ENCODE data around the gene DYRK1B. TPM values are rescaled to one million over a fixed set of nuclear protein-coding genes. Genes with fewer than 3 reads are reported as not detected.

The DYRK1B gene
- total and polyA plus RNA-seq, 2 donors (not counting 1 experiment from before 2014, with no cell fraction given): 26.1 to 36.6 TPM

GRCh38 chr19:39838569-39838968 is 4.6 kb upstream of the DYRK1B start:
- ATAC-seq (ENCODE audit: low read depth): no peak
- no peaks in the 10 kb centered on the region for H3K9me3 Mint-ChIP-seq (ENCODE audit: insufficient read depth)

GRCh38 chr19:39837978-39838377 is 4.0 kb upstream of the DYRK1B start:
- Mint-ChIP-seq H3K27me3 (no peaks in the 10 kb centered on the region), H3K27ac (no peak overlapping the region), H3K9me3 (ENCODE audit: insufficient read depth) (no peaks in the 10 kb centered on the region), H3K4me1 (peaks cover 22% of the 10 kb centered on the region), H3K4me3 (no peak overlapping the region)
- H3K4me3 ChIP-seq (ENCODE audit: control extremely low read depth in 1 of 5, extremely low read depth in 1 of 5, insufficient read depth in 1 of 5, low read depth in 2 of 5, low read length in 4 of 5): no peak overlapping the region
- H3K27ac ChIP-seq (ENCODE audit: low read length in 2 of 2): no peak overlapping the region
- ChIA-PET POLR2A (no interaction called here), CTCF (no interaction called here)
- H3K27me3 ChIP-seq (replicated peaks in 1 of 4; ENCODE audit: control extremely low read depth in 1 of 4, control insufficient read depth in 3 of 4, insufficient read depth in 4 of 4, low read length in 3 of 4): no peaks in the 10 kb centered on the region
- ATAC-seq (ENCODE audit: low read depth) (no peak), DNase-seq (no peak)
- peaks cover 52% of the 10 kb centered on the region for H3K79me2 ChIP-seq (ENCODE audit: control insufficient read depth, insufficient read depth, low read length)
- H3K36me3 ChIP-seq (replicated peaks in 1 of 2; ENCODE audit: control extremely low read depth in 1 of 2, control insufficient read depth in 1 of 2, extremely low read depth in 1 of 2, insufficient read depth in 2 of 2, low read length in 1 of 2): peaks cover 6 to 56% of the 10 kb centered on the region in 2 experiments
- no peak overlapping the region for H3K4me2 ChIP-seq (replicated peaks; ENCODE audit: low read depth, low read length, poor library complexity, severe bottlenecking)
- H3K9ac ChIP-seq (ENCODE audit: low read length): no peak overlapping the region
- no CpG with 5 or more reads among the region's 3 CpGs for WGBS (ENCODE audit: insufficient coverage)
- no peaks in the 10 kb centered on the region for H3K9me3 ChIP-seq (ENCODE audit: control extremely low read depth in 1 of 3, control insufficient read depth in 2 of 3, insufficient read depth in 1 of 3, low read length in 2 of 3)
- peaks cover 12 to 14% of the 10 kb centered on the region in 2 donors for H3K4me1 ChIP-seq (ENCODE audit: control insufficient read depth in 2 of 2, insufficient read depth in 2 of 2, low read length in 2 of 2)
- no peak overlapping the region for H2AFZ ChIP-seq (ENCODE audit: insufficient read depth, low read depth, low read length, poor library complexity, severe bottlenecking)
- intact Hi-C loops (cut with micrococcal nuclease): loop anchor here (10.0 kb wide), 1 partner anchor 393 kb away; the partner anchor contains the start of gene SUPT5H
- H4K20me1 ChIP-seq (ENCODE audit: control insufficient read depth, insufficient read depth, low read length, poor library complexity, severe bottlenecking): peaks cover 21% of the 10 kb centered on the region
- TF ChIP-seq, protein P1, sequence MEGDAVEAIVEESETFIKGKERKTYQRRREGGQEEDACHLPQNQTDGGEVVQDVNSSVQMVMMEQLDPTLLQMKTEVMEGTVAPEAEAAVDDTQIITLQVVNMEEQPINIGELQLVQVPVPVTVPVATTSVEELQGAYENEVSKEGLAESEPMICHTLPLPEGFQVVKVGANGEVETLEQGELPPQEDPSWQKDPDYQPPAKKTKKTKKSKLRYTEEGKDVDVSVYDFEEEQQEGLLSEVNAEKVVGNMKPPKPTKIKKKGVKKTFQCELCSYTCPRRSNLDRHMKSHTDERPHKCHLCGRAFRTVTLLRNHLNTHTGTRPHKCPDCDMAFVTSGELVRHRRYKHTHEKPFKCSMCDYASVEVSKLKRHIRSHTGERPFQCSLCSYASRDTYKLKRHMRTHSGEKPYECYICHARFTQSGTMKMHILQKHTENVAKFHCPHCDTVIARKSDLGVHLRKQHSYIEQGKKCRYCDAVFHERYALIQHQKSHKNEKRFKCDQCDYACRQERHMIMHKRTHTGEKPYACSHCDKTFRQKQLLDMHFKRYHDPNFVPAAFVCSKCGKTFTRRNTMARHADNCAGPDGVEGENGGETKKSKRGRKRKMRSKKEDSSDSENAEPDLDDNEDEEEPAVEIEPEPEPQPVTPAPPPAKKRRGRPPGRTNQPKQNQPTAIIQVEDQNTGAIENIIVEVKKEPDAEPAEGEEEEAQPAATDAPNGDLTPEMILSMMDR (IDR thresholded peaks at IDR 0.05): no peak
- no peak for TF ChIP-seq EZH2 (IDR thresholded peaks at IDR 0.05; ENCODE audit: borderline replicate concordance, insufficient read depth, low read depth, low read length, poor library complexity, severe bottlenecking)

More at GRCh38 chr19:39838569-39838968, 4.6 kb upstream of the DYRK1B start:
- Histone ChIP-seq H3K9me3 (ENCODE audit: control extremely low read depth in 1 of 3, control insufficient read depth in 2 of 3, insufficient read depth in 1 of 3, low read length in 2 of 3) (no peaks in the 10 kb centered on the region), H3K79me2 (ENCODE audit: control insufficient read depth, insufficient read depth, low read length) (peaks cover 52% of the 10 kb centered on the region), H3K4me1 (ENCODE audit: control insufficient read depth in 2 of 2, insufficient read depth in 2 of 2, low read length in 2 of 2) (peaks cover 13 to 16% of the 10 kb centered on the region in 2 donors), H3K27ac (ENCODE audit: low read length in 2 of 2) (no peak overlapping the region), H3K27me3 (replicated peaks in 1 of 4; ENCODE audit: control extremely low read depth in 1 of 4, control insufficient read depth in 3 of 4, insufficient read depth in 4 of 4, low read length in 3 of 4) (no peaks in the 10 kb centered on the region), H2AFZ (ENCODE audit: insufficient read depth, low read depth, low read length, poor library complexity, severe bottlenecking) (no peak overlapping the region), H3K4me3 (ENCODE audit: control extremely low read depth in 1 of 5, extremely low read depth in 1 of 5, insufficient read depth in 1 of 5, low read depth in 2 of 5, low read length in 4 of 5) (no peak overlapping the region), H3K36me3 (replicated peaks in 1 of 2; ENCODE audit: control extremely low read depth in 1 of 2, control insufficient read depth in 1 of 2, extremely low read depth in 1 of 2, insufficient read depth in 2 of 2, low read length in 1 of 2) (peaks cover 6 to 56% of the 10 kb centered on the region in 2 experiments), H3K9ac (ENCODE audit: low read length) (no peak overlapping the region), H4K20me1 (ENCODE audit: control insufficient read depth, insufficient read depth, low read length, poor library complexity, severe bottlenecking) (peaks cover 21% of the 10 kb centered on the region), H3K4me2 (replicated peaks; ENCODE audit: low read depth, low read length, poor library complexity, severe bottlenecking) (no peak overlapping the region)
- Mint-ChIP-seq H3K4me1 (peaks cover 24% of the 10 kb centered on the region), H3K27ac (no peak overlapping the region), H3K27me3 (no peaks in the 10 kb centered on the region), H3K4me3 (no peak overlapping the region)
- intact Hi-C loops (cut with micrococcal nuclease): loop anchor here (10.0 kb wide), 1 partner anchor 394 kb away; the partner anchor contains the start of gene SUPT5H
- WGBS (ENCODE audit: insufficient coverage): 100% methylated on average over 2 of the region's 4 CpGs
- no peak for TF ChIP-seq EZH2 (IDR thresholded peaks at IDR 0.05; ENCODE audit: borderline replicate concordance, insufficient read depth, low read depth, low read length, poor library complexity, severe bottlenecking)
- TF ChIP-seq, protein P1 (IDR thresholded peaks at IDR 0.05): no peak
- ChIA-PET POLR2A (no interaction called here), CTCF (no interaction called here)
- DNase-seq: no peak
